Measurements from ENCODE around the gene CYBA. TPM values are rescaled to one million over a fixed set of nuclear protein-coding genes. Genes with fewer than 3 reads are reported as not detected.

The CYBA gene
- total and polyA plus RNA-seq, 9 of the 15 experiments (the other 6 are each of a cell fraction or from before 2014, with no cell fraction given) = 0.34 to 683 (median 93.0) TPM

GRCh38 chr16:88628512-88628974 is 22.3 kb downstream of the CYBA start (continued):
- TF ChIP-seq CGGBP1 (CRISPR knock-in tag; IDR thresholded peaks at IDR 0.05) (no peak), CTBP1 (IDR thresholded peaks at IDR 0.05; ENCODE audit: borderline replicate concordance) (peak; percentile 95), SMC3 (conservative IDR thresholded peaks at IDR 0.05; ENCODE audit: insufficient read depth, low read depth, low read length) (peak; percentile 60), MAFG (tag; conservative IDR thresholded peaks at IDR 0.05) (no peak), CREB1 (IDR thresholded peaks at IDR 0.05) (0 out of 2 replicates have a peak, but pooled peaks have one; percentile 35), CREB1 (CRISPR knock-in tag; IDR thresholded peaks at IDR 0.05) (no peak), ZNF561 (CRISPR knock-in tag; conservative IDR thresholded peaks at IDR 0.05) (no peak), RAD21 (CRISPR knock-in tag; conservative IDR thresholded peaks at IDR 0.05 in 1 of 2, IDR thresholded peaks at IDR 0.05 in 1 of 2) (peak; percentile 34 to 65; a peak in 3 of 4 replicates), ZKSCAN1 (IDR thresholded peaks at IDR 0.05; ENCODE audit: low read depth, low read length) (peak; percentile 43; the same call in 1 of the 2 replicates), EP300 (IDR thresholded peaks at IDR 0.05; ENCODE audit: low read length) (no peak; the same call in 1 of the 2 replicates), MTA2 (IDR thresholded peaks at IDR 0.05; ENCODE audit: low read depth) (no peak), NUFIP1 (IDR thresholded peaks at IDR 0.05; ENCODE audit: partially characterized antibody) (peak; percentile 29), PHF8 (IDR thresholded peaks at IDR 0.05; ENCODE audit: borderline replicate concordance, low read length) (peak; percentile 35; the same call in 1 of the 2 replicates), ID3 (CRISPR knock-in tag; IDR thresholded peaks at IDR 0.05) (no peak), ID3 (tag; IDR thresholded peaks at IDR 0.05) (peak; percentile 59; the same call in 1 of the 2 replicates), ETV1 (tag; conservative IDR thresholded peaks at IDR 0.05; ENCODE audit: low read depth) (peak; percentile 58), TFAP4 (CRISPR knock-in tag; IDR thresholded peaks at IDR 0.05; ENCODE audit: borderline replicate concordance) (peak; percentile 96), ZFX (CRISPR knock-in tag; IDR thresholded peaks at IDR 0.05) (peak; percentile 34; the same call in 1 of the 2 replicates), PHF20 (IDR thresholded peaks at IDR 0.05; ENCODE audit: partially characterized antibody) (peak; percentile 78), THAP12 (CRISPR knock-in tag; IDR thresholded peaks at IDR 0.05) (no peak), ZNF23 (CRISPR knock-in tag; IDR thresholded peaks at IDR 0.05) (no peak), ARID1B (IDR thresholded peaks at IDR 0.05) (peak; percentile 43; the same call in 1 of the 2 replicates), ZNF212 (CRISPR knock-in tag; IDR thresholded peaks at IDR 0.05) (no peak), L3MBTL2 (IDR thresholded peaks at IDR 0.05) (peak; percentile 15; the same call in 1 of the 2 replicates)
